RWPE2 (cell line): ENCODE data around the gene ATRX.
"Not testable (repeated sequence)": the region's sequence is repeated elsewhere in the genome, so short reads cannot be mapped to it uniquely, and the experiment has no call there.

Source experiments
- ATAC-seq: fragments of 200-7000 bp; cut with Tn5 transposase; 3 replicates; pipeline ENCODE4 v1.9.1; 2021; ENCODE audit warnings: low read depth
- DNase-seq: peaks from one replicate; pipeline ENCODE4 v3.0.0-alpha.2; 2020; ENCODE audit warnings: low spot score
- H3K27ac ChIP-seq: fragments of 450-650 bp; 2 replicates; pipeline ENCODE4 v1.5.1; 2017; ENCODE audit warnings: mild to moderate bottlenecking; ENCODE audit not compliant: poor library complexity, severe bottlenecking
- H3K27me3 ChIP-seq: fragments of 250-450 bp; sonication (Bioruptor Pico); 2 replicates; pipeline ENCODE4 v1.5.1; 2021; ENCODE audit warnings: mild to moderate bottlenecking, moderate library complexity; ENCODE audit not compliant: insufficient read depth, poor library complexity, severe bottlenecking
- H3K36me3 ChIP-seq: fragments of 250-450 bp; sonication (Bioruptor Pico); 2 replicates; pipeline ENCODE4 v1.5.1; 2020; ENCODE audit warnings: low read depth, mild to moderate bottlenecking, moderate library complexity
- H3K4me1 ChIP-seq: fragments of 250-450 bp; sonication (Bioruptor Pico); 2 replicates; pipeline ENCODE4 v1.5.1; 2021; ENCODE audit warnings: mild to moderate bottlenecking, moderate library complexity; ENCODE audit not compliant: insufficient read depth, poor library complexity, severe bottlenecking
- H3K4me3 ChIP-seq: fragments of 250-450 bp; sonication (Bioruptor Pico); 2 replicates; pipeline ENCODE4 v1.5.1; 2021; ENCODE audit warnings: mild to moderate bottlenecking, moderate library complexity; ENCODE audit not compliant: severe bottlenecking
- H3K9me3 ChIP-seq: fragments of 250-450 bp; sonication (Bioruptor Pico); 2 replicates; pipeline ENCODE4 v1.5.1; 2021; ENCODE audit warnings: mild to moderate bottlenecking, moderate library complexity; ENCODE audit not compliant: severe bottlenecking
- CTCF ChIP-seq: fragments of 450-650 bp; IDR thresholded peaks from one replicate; pipeline ENCODE4 v1.5.1; 2017; ENCODE audit warnings: mild to moderate bottlenecking, moderate library complexity; ENCODE audit not compliant: poor library complexity, severe bottlenecking

The ATRX gene

GRCh38 chrX:77779695-77780094 lies 6.3 kb downstream of the ATRX start:
- no peaks in the 10 kb centered on the region for H3K9me3 ChIP-seq
- no peak overlapping the region for H3K4me3 ChIP-seq
- no peaks in the 10 kb centered on the region for H3K27me3 ChIP-seq
- TF ChIP-seq CTCF, result no peak
- H3K27ac ChIP-seq, result no peak overlapping the region
- H3K36me3 ChIP-seq, result no peaks in the 10 kb centered on the region
- DNase-seq (no peak), ATAC-seq (no peak)
- no peaks in the 10 kb centered on the region for H3K4me1 ChIP-seq

- ATAC-seq, result no peak
- Histone ChIP-seq H3K4me3 (no peak overlapping the region), H3K4me1 (no peaks in the 10 kb centered on the region), H3K27me3 (no peaks in the 10 kb centered on the region), H3K27ac (no peak overlapping the region), H3K9me3 (no peaks in the 10 kb centered on the region), H3K36me3 (no peaks in the 10 kb centered on the region)
- TF ChIP-seq CTCF, result no peak
- DNase-seq, result no peak
Measured at GRCh38 chrX:77776659-77777058, 9.4 kb downstream of the ATRX start.

- TF ChIP-seq CTCF, result no peak
- H3K4me1 ChIP-seq, result no peaks in the 10 kb centered on the region
- H3K36me3 ChIP-seq, result no peaks in the 10 kb centered on the region
- no peak overlapping the region for H3K4me3 ChIP-seq
- no peaks in the 10 kb centered on the region for H3K9me3 ChIP-seq
- ATAC-seq (no peak), DNase-seq (no peak)
- no peak overlapping the region for H3K27ac ChIP-seq
- no peaks in the 10 kb centered on the region for H3K27me3 ChIP-seq
Measured at GRCh38 chrX:77771601-77772000, 14.4 kb downstream of the ATRX start.

- H3K9me3 ChIP-seq, result no peaks in the 10 kb centered on the region
Measured at GRCh38 chrX:77768787-77769186, 17.2 kb downstream of the ATRX start.

GRCh38 chrX:77766212-77766611 lies 19.8 kb downstream of the ATRX start:
- not testable (repeated sequence) for H3K27me3 ChIP-seq, ATAC-seq, H3K27ac ChIP-seq, DNase-seq, H3K4me1 ChIP-seq, H3K9me3 ChIP-seq, H3K36me3 ChIP-seq, H3K4me3 ChIP-seq

More at GRCh38 chrX:77768787-77769186, 17.2 kb downstream of the ATRX start:
- no peaks in the 10 kb centered on the region for H3K36me3 ChIP-seq
- ATAC-seq (no peak), DNase-seq (no peak)
- H3K4me1 ChIP-seq, result no peaks in the 10 kb centered on the region
- no peak overlapping the region for H3K4me3 ChIP-seq
- no peak overlapping the region for H3K27ac ChIP-seq
- H3K27me3 ChIP-seq, result no peaks in the 10 kb centered on the region
- no peak for TF ChIP-seq CTCF
